Skeletal muscle satellite cell (primary cell): ENCODE measurements around the gene KRTAP5-11. TPM values are rescaled to one million over a fixed set of nuclear protein-coding genes. Genes with fewer than 3 reads are reported as not detected.
"Not testable (repeated sequence)": the region's sequence is repeated elsewhere in the genome, so short reads cannot be mapped to it uniquely, and the experiment has no call there.

Experiments used
- H3K27me3 ChIP-seq: 2 replicates; pipeline ENCODE4 v1.7.0; 2013; ENCODE audit warnings: low read length; ENCODE audit not compliant: control insufficient read depth, insufficient read depth
- H3K36me3 ChIP-seq: 2 replicates; pipeline ENCODE4 v1.7.0; 2013; ENCODE audit warnings: mild to moderate bottlenecking, control low read depth, low read length; ENCODE audit not compliant: insufficient read depth
- H3K4me1 ChIP-seq: 2 replicates; pipeline ENCODE4 v1.7.0; 2013; ENCODE audit warnings: low read length; ENCODE audit not compliant: control insufficient read depth, insufficient read depth
- H3K4me2 ChIP-seq: 2 replicates; pipeline ENCODE4 v1.7.0; 2013; ENCODE audit warnings: mild to moderate bottlenecking, low read length
- H3K4me3 ChIP-seq: 2 replicates; pipeline ENCODE4 v1.7.0; 2013; ENCODE audit warnings: low read length
- H3K9ac ChIP-seq: 2 replicates; pipeline ENCODE4 v1.7.0; 2013; ENCODE audit warnings: mild to moderate bottlenecking, low read depth, low read length, moderate library complexity
- H3K9me3 ChIP-seq: replicated peaks from 2 replicates; pipeline ENCODE4 v1.7.0; 2013; ENCODE audit warnings: mild to moderate bottlenecking, control low read depth, low read length
- total RNA-seq: library from RNA; depleted of rRNA; stranded (reverse); fragments of >200 nt; gene quantifications from 2 replicates; pipeline ENCODE4 v1.2.3, GENCODE V29; 2012; rRNA removed

KRTAP5-11 gene, protein sequence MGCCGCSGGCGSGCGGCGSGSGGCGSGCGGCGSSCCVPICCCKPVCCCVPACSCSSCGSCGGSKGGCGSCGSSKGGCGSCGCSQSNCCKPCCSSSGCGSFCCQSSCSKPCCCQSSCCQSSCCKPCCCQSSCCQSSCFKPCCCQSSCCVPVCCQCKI
- not detected in 2 replicates for total RNA-seq

DNA sequence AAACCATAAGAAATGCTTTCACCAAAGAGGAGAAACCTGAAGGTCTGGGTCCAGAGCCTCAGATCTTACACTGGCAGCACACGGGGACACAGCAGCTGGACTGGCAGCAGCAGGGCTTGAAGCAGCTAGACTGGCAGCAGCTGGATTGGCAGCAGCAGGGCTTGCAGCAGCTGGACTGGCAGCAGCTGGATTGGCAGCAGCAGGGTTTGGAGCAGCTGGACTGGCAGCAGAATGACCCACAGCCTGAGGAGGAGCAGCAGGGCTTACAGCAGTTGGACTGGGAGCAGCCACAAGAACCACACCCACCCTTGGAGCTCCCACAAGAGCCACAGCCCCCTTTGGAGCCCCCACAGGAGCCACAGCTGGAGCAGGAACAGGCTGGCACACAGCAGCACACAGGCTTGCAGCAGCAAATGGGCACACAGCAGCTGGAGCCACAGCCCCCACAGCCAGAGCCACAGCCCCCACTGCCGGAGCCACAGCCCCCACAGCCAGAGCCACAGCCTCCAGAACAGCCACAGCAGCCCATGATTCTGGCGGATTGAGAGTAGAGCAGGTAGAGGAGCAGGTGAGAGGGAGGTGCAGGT, at the start of gene KRTAP5-11:
KRTAP5-11 (minus strand) TSS at position 567 of the 587 bp plus-strand sequence; CDS start at position 529, 38 bp downstream.
- Histone ChIP-seq H3K9ac (no peak within 1 kb of the TSS), H3K9me3 (no peaks in the 10 kb centered on the region), H3K4me2 (no peak within 1 kb of the TSS), H3K4me3 (no peak within 1 kb of the TSS), H3K27me3 (peaks cover 7% of the 10 kb centered on the region), H3K4me1 (no peaks in the 10 kb centered on the region), H3K36me3 (no peaks in the 10 kb centered on the region)

DNA sequence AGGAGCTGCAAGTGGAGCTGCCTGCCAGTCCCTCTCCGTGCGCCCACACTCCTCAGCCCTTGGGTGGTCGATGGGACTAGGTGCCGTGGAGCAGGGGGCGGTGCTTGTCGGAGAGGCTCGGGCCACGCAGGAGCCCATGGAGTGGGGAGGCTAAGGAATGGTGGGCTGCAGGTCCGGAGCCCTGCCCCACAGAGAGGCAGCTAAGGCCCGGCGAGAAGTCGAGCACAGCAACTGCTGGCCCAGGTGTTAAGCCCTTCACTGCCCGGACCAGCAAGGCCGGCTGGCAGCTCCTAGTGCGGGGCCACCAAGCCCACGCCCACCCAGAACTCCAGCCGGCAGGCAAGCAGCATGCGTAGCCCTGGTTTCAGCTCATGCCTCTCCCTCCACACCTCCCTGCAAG, 48.9 kb upstream of the KRTAP5-11 start:
- H3K9ac ChIP-seq, H3K27me3 ChIP-seq, H3K4me1 ChIP-seq, H3K4me3 ChIP-seq, H3K9me3 ChIP-seq, H3K4me2 ChIP-seq, H3K36me3 ChIP-seq: not testable (repeated sequence)

DNA sequence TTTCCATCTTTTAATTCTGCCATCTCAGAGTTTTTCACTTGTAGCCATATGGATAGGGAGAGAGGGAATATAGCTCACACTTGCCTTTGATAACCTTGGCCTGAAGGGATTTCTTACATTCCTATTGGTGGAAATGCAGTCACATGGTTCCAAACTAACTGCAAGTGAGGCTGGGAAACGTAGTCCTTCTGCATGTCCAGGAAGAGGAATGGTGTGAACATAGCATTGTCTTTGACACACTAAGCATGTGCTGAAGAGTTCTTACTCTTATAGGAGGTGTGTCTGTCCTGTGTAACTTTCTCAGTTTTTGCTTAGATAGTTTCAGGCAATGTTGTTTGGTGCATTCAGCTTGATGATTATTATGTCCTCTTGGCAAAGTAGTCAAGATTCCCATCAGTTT, 47.4 kb upstream of the KRTAP5-11 start:
- H3K27me3 ChIP-seq, H3K9ac ChIP-seq, H3K36me3 ChIP-seq, H3K4me1 ChIP-seq, H3K9me3 ChIP-seq, H3K4me3 ChIP-seq, H3K4me2 ChIP-seq: not testable (repeated sequence)

DNA sequence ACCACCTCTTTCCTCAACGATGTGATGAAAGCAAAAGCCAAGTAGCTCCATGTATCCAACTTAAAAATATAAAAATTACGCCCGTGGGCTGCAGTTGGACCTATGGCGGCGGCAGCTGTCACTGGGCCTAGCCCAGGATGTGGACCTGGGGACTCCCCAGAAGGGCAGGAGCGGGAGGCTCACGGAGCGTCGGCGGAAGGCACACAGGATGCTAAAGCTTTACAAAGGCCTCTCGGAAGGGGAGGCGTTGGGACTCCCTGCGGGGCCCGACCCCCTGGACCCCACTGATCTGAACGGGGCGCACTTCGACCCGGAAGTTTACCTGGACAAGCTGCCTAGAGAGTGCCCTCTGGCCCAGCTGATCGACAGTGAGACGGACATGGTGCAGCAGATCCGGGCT, 46.3 kb upstream of the KRTAP5-11 start:
- H3K9me3 ChIP-seq, H3K4me2 ChIP-seq, H3K9ac ChIP-seq, H3K36me3 ChIP-seq, H3K4me3 ChIP-seq, H3K4me1 ChIP-seq, H3K27me3 ChIP-seq: not testable (repeated sequence)

DNA sequence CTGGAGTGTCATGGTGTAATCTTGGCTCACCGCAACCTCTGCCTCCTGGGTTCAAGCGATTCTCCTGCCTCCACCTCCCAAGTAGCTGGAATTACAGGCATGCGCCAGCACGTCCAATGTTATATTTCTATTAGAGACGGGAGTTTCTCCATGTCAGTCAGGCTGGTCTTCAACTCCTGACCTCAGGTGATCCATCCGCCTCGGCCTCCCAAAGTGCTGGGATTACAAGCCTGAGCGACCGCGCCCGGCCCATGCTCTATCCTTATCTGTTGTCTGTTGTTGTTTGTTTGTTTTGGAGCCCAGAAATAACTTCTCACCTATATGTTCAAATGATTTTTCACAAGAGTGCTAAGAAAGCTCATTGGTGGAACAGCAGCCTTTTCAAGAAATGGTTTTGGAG, 40.6 kb upstream of the KRTAP5-11 start:
- not testable (repeated sequence) for H3K4me3 ChIP-seq, H3K9me3 ChIP-seq, H3K4me2 ChIP-seq, H3K36me3 ChIP-seq, H3K27me3 ChIP-seq, H3K4me1 ChIP-seq, H3K9ac ChIP-seq

DNA sequence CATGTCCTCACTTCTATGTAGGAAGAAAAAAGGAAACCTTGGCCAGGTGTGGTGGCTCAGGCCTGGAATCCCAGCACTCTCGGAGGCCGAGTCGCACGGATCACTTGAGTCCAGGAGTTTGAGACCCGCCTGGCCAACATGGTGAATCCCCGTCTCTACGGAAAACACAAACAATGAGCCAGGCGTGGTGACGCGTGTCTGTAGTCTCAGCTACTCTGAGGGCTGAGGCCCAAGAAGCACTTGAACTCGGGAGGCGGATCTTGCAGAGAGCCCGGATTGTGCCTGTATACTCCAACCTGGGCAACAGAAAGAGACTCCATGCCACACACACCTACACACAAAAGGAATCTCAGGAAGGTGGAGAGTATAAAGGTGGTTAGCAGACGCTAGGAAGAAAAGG, 39.9 kb upstream of the KRTAP5-11 start:
- H3K9me3 ChIP-seq, H3K4me3 ChIP-seq, H3K36me3 ChIP-seq: not testable (repeated sequence)

DNA sequence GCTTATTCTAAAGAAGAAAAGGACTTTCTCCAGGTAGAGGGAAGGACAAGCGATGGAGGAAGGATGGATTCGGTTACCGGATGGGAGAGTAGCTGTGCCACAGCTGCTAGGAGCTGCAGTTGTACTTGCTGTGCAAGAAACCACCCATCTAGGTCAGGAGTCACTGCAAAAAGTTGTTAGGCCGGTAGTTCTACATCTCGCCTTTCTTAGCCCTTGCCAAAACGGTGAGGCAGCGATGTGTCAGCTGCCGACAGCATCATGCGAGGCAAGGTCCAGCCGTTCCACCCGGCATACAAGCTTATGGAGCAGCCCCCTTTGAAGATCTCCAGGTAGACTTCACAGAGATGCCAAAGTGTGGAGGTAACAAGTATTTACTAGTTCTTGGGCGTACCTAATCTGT, 32.3 kb upstream of the KRTAP5-11 start:
- not testable (repeated sequence) for H3K4me2 ChIP-seq, H3K9me3 ChIP-seq

More for the DNA sequence above, 39.9 kb upstream of the KRTAP5-11 start:
- not testable (repeated sequence) for H3K4me2 ChIP-seq, H3K4me1 ChIP-seq, H3K9ac ChIP-seq, H3K27me3 ChIP-seq

DNA sequence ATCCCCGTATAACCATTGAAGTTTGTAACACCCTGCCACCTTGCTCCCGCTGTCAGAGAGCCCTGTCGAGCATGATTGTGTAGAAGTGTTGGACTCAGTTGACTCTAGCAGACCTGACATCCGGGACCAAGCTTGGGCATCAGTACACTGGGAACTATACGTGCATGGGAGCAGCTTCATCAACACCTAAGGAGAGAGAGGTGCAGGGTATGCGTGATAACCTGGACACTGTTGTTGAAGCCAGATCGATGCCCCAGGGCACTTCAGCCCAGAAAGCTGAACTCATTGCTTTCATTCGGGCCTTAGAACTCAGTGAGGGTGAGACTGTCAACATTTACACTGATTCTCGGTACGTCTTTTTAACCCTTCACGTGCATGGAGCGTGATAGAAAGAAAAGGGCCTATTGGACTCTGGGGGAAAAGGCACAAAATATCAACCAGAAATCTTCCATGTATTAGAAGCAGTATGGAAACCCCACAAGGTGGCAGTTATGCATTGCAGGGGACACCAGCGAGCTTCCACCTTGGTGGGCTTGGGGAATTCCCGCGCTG, 31.8 kb upstream of the KRTAP5-11 start:
- not testable (repeated sequence) for H3K4me3 ChIP-seq, H3K36me3 ChIP-seq, H3K27me3 ChIP-seq, H3K9ac ChIP-seq, H3K4me2 ChIP-seq, H3K9me3 ChIP-seq, H3K4me1 ChIP-seq

More for the DNA sequence above, 32.3 kb upstream of the KRTAP5-11 start:
- H3K36me3 ChIP-seq, H3K27me3 ChIP-seq, H3K4me1 ChIP-seq, H3K9ac ChIP-seq, H3K4me3 ChIP-seq: not testable (repeated sequence)

DNA sequence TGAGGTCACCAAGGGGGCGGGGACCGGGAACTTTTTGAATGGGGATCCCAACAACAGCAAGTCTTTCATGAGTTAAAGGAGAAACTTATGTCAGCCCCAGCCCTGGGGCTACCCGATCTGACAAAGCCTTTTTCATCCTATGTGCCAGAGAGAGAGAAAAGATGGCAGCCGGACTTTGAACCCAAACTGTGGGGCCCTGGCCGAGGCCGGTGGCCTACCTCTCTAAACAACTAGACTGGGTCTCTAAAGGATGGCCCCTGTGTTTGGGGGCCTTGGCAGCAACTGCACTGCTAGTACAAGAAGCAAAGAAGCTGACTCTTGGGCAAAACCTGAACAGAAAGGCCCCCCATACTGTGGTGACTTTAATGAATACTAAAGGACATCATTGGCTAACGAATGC, 31.3 kb upstream of the KRTAP5-11 start:
- H3K27me3 ChIP-seq, H3K36me3 ChIP-seq, H3K4me1 ChIP-seq, H3K9ac ChIP-seq, H3K4me3 ChIP-seq, H3K4me2 ChIP-seq, H3K9me3 ChIP-seq: not testable (repeated sequence)

DNA sequence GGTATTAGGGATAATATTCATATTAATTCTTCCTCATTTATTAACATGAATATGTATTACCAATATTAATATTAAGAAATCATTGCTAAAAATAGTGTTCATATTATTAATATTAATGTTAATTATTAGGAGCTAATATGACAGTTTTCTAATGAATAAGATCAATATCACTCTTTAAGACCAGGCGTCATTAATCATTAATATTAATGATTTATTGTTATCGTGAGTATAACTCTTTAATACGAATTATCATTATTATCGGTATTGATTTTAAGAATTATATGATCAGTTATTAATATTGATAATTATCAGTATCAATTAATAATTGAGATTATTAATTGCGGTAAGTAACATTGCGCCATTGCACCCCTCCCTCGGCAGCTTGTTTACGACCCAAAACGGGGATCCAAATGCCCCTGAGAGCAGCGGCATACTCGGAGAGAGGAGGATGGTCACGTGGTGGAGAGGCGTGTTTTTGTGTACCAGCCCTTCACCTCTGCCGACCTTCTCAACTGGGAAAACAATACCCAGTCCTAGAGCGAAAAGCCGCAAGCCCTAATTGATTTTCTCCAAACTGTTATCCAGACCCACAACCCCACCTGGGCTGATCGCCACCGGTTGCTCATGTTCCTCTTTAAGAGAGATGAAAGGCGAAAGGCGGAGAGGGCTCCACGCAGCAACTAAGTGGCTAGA, 28.7 kb upstream of the KRTAP5-11 start:
- peaks cover 22% of the 10 kb centered on the region for H3K27me3 ChIP-seq
- not testable (repeated sequence) for H3K9me3 ChIP-seq, H3K36me3 ChIP-seq, H3K4me1 ChIP-seq, H3K4me3 ChIP-seq, H3K4me2 ChIP-seq, H3K9ac ChIP-seq

DNA sequence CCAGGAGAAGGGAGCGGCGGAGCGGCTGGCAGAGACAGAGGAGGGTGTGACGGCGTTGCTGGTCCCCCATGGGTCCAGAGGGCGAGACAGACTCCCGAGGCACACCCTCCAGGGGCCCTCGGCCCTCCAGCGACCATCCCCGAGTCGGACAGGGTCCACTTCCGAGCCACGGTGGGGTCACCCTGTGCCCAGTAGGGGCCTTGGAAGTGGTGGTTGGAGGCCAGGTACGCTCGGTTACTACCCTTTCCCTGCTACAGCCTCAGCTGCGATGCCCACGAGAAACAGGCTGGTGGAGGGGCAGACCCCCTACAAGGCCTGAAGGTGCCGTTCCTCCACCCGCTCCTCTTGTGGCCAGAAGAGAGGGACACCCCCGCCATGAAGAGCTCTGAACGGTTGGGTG, 25.6 kb upstream of the KRTAP5-11 start:
- H3K4me2 ChIP-seq, H3K36me3 ChIP-seq, H3K4me1 ChIP-seq, H3K9ac ChIP-seq, H3K9me3 ChIP-seq, H3K4me3 ChIP-seq: not testable (repeated sequence)
- peaks cover 14% of the 10 kb centered on the region for H3K27me3 ChIP-seq
